Memory B cell (primary cell): ENCODE measurements around the gene ARMC8.

Experiments
- ATAC-seq: fragments of 150-1000 bp; cut with Tn5 transposase; 2 replicates; pipeline ENCODE4 v1.10.0; 2021; ENCODE audit warnings: low read depth, mild to moderate bottlenecking, moderate library complexity
- DNase-seq, 2 donors: peaks; one replicate each; pipeline ENCODE4 v3.0.0; 2022; ENCODE audit warnings: low spot score in 2 of 2
- H3K27ac Mint-ChIP-seq: one replicate; pipeline ENCODE4 v1.8.0; 2022; ENCODE audit warnings: mild to moderate bottlenecking, moderate library complexity, mixed read lengths
- H3K27me3 Mint-ChIP-seq: one replicate; pipeline ENCODE4 v1.8.0; 2022; ENCODE audit warnings: mixed read lengths
- H3K36me3 Mint-ChIP-seq: one replicate; pipeline ENCODE4 v1.8.0; 2022; ENCODE audit warnings: mild to moderate bottlenecking, mixed read lengths
- H3K4me1 Mint-ChIP-seq: one replicate; pipeline ENCODE4 v1.8.0; 2022; ENCODE audit warnings: mixed read lengths
- H3K4me3 Mint-ChIP-seq: one replicate; pipeline ENCODE4 v1.8.0; 2022; ENCODE audit warnings: mild to moderate bottlenecking, moderate library complexity, mixed read lengths
- H3K9me3 Mint-ChIP-seq: one replicate; pipeline ENCODE4 v1.8.0; 2022; ENCODE audit warnings: mixed read lengths

ARMC8 gene

DNA sequence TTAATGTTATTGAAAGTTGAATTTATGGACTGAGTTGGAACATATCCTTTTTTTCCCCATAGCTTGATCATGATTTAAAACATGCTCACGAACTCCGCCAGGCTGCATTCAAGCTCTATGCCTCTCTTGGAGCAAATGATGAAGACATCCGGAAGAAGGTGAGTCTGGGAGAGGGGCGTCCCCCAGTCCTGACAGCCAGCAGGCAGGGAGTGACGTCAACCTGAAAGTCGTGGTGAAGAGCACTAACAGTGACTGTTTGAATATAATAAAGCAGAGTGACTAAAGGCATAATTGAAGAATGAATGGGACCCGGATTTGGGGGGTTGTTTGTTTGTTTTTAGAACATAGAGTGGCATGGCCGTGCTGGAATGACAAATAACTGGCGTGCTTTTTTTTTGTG is 57.9 kb downstream of the ARMC8 start:
- Mint-ChIP-seq H3K36me3 (peaks cover 42% of the 10 kb centered on the region), H3K27ac (no peak overlapping the region), H3K27me3 (no peaks in the 10 kb centered on the region), H3K9me3 (no peaks in the 10 kb centered on the region), H3K4me3 (no peak overlapping the region), H3K4me1 (no peaks in the 10 kb centered on the region)
- ATAC-seq (no peak), DNase-seq (no peak)

DNA sequence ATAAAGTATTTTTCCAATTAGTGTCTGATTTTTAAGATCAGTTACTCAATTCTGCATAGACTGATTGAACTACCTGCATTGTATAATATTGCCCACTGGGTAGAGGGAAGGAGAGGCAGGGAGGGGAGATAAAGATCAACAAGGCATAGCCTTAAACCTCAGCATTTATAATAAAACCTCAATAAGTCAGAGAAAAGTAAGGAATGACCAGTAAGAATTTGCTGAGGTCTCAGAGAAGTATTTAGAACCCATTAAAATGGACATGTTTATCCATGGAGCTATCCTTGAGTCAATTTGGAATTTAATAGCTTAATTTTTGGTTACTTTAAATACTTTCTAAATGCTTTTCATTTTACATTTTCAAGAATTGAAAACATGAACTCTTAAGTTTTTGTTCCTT is 62.5 kb downstream of the ARMC8 start:
- DNase-seq (no peak), ATAC-seq (no peak)
- H3K27me3 Mint-ChIP-seq: no peaks in the 10 kb centered on the region
- no peak overlapping the region for H3K27ac Mint-ChIP-seq
- peaks cover 28% of the 10 kb centered on the region for H3K36me3 Mint-ChIP-seq
- no peaks in the 10 kb centered on the region for H3K4me1 Mint-ChIP-seq
- no peak overlapping the region for H3K4me3 Mint-ChIP-seq
- H3K9me3 Mint-ChIP-seq: no peaks in the 10 kb centered on the region

GRCh38 chr3:138253609-138254008 is 66.5 kb downstream of the ARMC8 start:
- Mint-ChIP-seq H3K27me3 (no peaks in the 10 kb centered on the region), H3K36me3 (peaks cover 11% of the 10 kb centered on the region), H3K4me3 (no peak overlapping the region), H3K9me3 (no peaks in the 10 kb centered on the region), H3K27ac (no peak overlapping the region), H3K4me1 (no peaks in the 10 kb centered on the region)
- no peak for ATAC-seq
- no peak for DNase-seq

GRCh38 chr3:138254216-138254615 is 67.1 kb downstream of the ARMC8 start:
- no peak overlapping the region for H3K4me3 Mint-ChIP-seq
- no peaks in the 10 kb centered on the region for H3K4me1 Mint-ChIP-seq
- no peaks in the 10 kb centered on the region for H3K9me3 Mint-ChIP-seq
- no peak for DNase-seq
- H3K36me3 Mint-ChIP-seq: peaks cover 12% of the 10 kb centered on the region
- ATAC-seq: no peak
- H3K27ac Mint-ChIP-seq: no peak overlapping the region
- H3K27me3 Mint-ChIP-seq: no peaks in the 10 kb centered on the region

GRCh38 chr3:138256022-138256421 is 68.9 kb downstream of the ARMC8 start:
- peaks cover 9% of the 10 kb centered on the region for H3K36me3 Mint-ChIP-seq
- ATAC-seq: no peak

GRCh38 chr3:138257986-138258385 is 70.9 kb downstream of the ARMC8 start:
- DNase-seq (no peak), ATAC-seq (no peak)
- no peak overlapping the region for H3K4me3 Mint-ChIP-seq
- H3K27me3 Mint-ChIP-seq: no peaks in the 10 kb centered on the region
- H3K36me3 Mint-ChIP-seq: peaks cover 16% of the 10 kb centered on the region
- H3K4me1 Mint-ChIP-seq: no peaks in the 10 kb centered on the region
- H3K27ac Mint-ChIP-seq: no peak overlapping the region
- H3K9me3 Mint-ChIP-seq: no peaks in the 10 kb centered on the region

More at GRCh38 chr3:138256022-138256421, 68.9 kb downstream of the ARMC8 start:
- no peak overlapping the region for H3K27ac Mint-ChIP-seq
- H3K4me3 Mint-ChIP-seq: no peak overlapping the region
- H3K9me3 Mint-ChIP-seq: no peaks in the 10 kb centered on the region
- no peak for DNase-seq
- no peaks in the 10 kb centered on the region for H3K4me1 Mint-ChIP-seq
- H3K27me3 Mint-ChIP-seq: no peaks in the 10 kb centered on the region

GRCh38 chr3:138259126-138259525 is 72.0 kb downstream of the ARMC8 start:
- no peak overlapping the region for H3K27ac Mint-ChIP-seq
- H3K9me3 Mint-ChIP-seq: no peaks in the 10 kb centered on the region

GRCh38 chr3:138260611-138261010 is 73.5 kb downstream of the ARMC8 start:
- Mint-ChIP-seq H3K9me3 (no peaks in the 10 kb centered on the region), H3K27ac (no peak overlapping the region), H3K36me3 (peaks cover 19% of the 10 kb centered on the region), H3K27me3 (no peaks in the 10 kb centered on the region), H3K4me3 (no peak overlapping the region), H3K4me1 (no peaks in the 10 kb centered on the region)
- DNase-seq (no peak), ATAC-seq (no peak)

More at GRCh38 chr3:138259126-138259525, 72.0 kb downstream of the ARMC8 start:
- no peaks in the 10 kb centered on the region for H3K4me1 Mint-ChIP-seq
- ATAC-seq: no peak
- no peak overlapping the region for H3K4me3 Mint-ChIP-seq
- no peak for DNase-seq
- H3K27me3 Mint-ChIP-seq: no peaks in the 10 kb centered on the region
- peaks cover 17% of the 10 kb centered on the region for H3K36me3 Mint-ChIP-seq

DNA sequence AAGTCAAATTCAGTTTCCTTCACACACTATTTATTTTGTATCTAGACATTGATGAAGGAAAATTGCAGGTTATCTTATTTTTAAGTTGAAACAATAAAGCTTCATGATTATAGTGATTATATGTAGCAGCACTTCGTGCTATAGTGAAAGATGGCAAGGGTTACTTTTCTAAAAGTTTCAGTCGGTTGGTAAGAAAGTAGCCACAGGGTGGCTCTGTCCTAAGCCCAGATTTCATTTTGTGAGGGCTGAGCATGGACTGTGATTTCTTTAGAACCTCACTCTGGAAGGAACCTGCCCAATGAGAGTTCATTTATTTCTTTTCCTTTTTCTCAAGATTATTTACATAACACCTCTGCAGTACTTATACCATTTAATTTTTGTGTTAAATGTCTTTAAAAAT is 76.0 kb downstream of the ARMC8 start:
- H3K4me3 Mint-ChIP-seq: no peak overlapping the region
- H3K27me3 Mint-ChIP-seq: no peaks in the 10 kb centered on the region
- DNase-seq (no peak), ATAC-seq (no peak)
- peaks cover 20% of the 10 kb centered on the region for H3K36me3 Mint-ChIP-seq
- H3K9me3 Mint-ChIP-seq: no peaks in the 10 kb centered on the region
- no peaks in the 10 kb centered on the region for H3K4me1 Mint-ChIP-seq
- H3K27ac Mint-ChIP-seq: no peak overlapping the region

DNA sequence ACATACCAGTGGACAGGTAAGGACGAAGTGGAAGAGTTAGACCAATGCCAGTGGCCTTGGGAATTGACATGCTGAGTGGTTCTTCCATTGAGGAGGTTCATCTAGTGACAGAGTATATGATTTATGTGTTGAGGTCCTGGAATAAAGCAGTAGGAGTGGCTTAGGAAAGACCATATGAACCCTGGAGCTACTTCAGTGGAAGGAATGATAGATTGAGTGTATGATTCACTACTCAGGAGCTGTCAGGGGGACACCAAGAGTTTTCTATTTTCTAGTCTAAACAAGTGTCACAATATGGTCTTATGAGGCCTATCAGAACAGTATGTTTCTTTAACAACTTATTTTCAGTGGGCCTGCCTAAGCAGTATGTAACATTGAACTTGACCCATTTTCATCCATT is 78.6 kb downstream of the ARMC8 start:
- H3K9me3 Mint-ChIP-seq: no peaks in the 10 kb centered on the region
- DNase-seq (no peak), ATAC-seq (no peak)
- H3K27ac Mint-ChIP-seq: peak overlapping the region; percentile 23
- no peaks in the 10 kb centered on the region for H3K4me1 Mint-ChIP-seq
- H3K4me3 Mint-ChIP-seq: no peak overlapping the region
- H3K27me3 Mint-ChIP-seq: no peaks in the 10 kb centered on the region
- peaks cover 18% of the 10 kb centered on the region for H3K36me3 Mint-ChIP-seq

DNA sequence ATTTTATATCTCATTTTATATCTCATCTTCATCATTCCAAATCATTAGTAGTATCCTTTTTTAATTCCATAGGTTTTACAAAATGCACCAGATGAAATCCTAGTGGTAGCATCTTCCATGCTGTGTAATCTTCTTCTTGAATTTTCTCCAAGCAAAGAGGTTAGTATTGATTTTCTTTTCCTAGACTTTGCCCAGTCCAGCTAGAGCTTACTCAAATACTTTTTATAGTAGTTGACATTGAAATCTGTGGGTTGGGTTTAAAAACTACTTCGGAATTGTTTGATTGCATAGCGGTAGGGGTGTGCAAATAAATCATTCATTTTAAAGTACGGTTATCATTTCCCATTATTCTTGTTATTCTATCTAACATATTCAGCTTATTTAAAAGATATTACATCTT is 80.0 kb downstream of the ARMC8 start:
- Mint-ChIP-seq H3K27me3 (no peaks in the 10 kb centered on the region), H3K27ac (no peak overlapping the region), H3K9me3 (no peaks in the 10 kb centered on the region), H3K4me3 (no peak overlapping the region), H3K4me1 (peaks cover 2% of the 10 kb centered on the region), H3K36me3 (peaks cover 20% of the 10 kb centered on the region)
- no peak for DNase-seq
- no peak for ATAC-seq

DNA sequence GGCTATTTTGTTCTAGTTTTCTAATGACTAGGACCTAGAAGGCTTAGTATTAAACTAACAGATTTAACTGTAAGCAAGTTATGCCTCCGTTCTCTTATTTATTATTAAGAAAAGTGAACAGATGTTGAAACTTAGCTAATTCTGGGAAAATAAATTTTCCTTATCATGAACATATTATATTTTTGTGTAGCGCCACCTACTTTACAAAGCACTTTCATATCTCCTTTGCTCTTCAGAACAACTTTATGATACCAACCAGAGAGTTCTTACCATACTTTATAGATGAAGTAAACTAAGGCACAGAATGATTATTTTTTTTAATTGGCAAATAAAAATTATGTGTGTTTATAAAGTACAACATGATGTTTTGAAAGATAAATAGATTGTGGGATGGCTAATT is 83.1 kb downstream of the ARMC8 start:
- no peak overlapping the region for H3K27ac Mint-ChIP-seq
- ATAC-seq (no peak), DNase-seq (no peak)
- peaks cover 2% of the 10 kb centered on the region for H3K4me1 Mint-ChIP-seq
- no peaks in the 10 kb centered on the region for H3K27me3 Mint-ChIP-seq
- H3K36me3 Mint-ChIP-seq: peaks cover 36% of the 10 kb centered on the region
- H3K4me3 Mint-ChIP-seq: no peak overlapping the region
- H3K9me3 Mint-ChIP-seq: no peaks in the 10 kb centered on the region

DNA sequence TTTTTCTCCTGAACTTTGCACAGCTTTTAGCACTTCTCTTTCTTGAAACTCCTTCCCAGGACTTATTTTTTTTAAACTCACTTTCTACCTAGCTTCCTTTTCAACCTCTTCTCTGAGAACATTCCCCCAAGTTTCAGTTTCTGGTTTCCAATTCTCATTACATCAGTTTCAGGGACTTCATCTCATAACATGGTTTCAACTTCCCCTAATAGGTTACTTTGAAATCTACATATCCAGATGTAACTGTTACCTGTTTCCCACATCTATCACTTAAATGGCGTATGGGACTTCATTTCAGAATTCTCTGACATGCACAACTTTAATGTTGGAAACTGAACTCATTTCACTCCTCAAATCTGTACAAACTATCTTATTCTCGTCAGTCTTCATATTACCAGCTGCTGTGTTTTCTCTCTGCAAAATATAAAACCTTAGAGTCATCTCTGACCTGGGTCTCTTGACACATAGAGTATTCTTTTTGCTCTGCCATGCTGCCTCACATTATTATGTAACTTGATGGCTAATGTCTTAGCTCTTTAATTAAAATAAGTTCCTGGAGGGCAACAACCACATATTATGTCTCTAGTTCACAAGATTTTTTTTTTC is 84.2 kb downstream of the ARMC8 start:
- H3K36me3 Mint-ChIP-seq: peaks cover 41% of the 10 kb centered on the region
- ATAC-seq: no peak
- H3K4me3 Mint-ChIP-seq: no peak overlapping the region
- peaks cover 2% of the 10 kb centered on the region for H3K4me1 Mint-ChIP-seq
- DNase-seq: no peak
- peak overlapping the region; percentile 10 for H3K27ac Mint-ChIP-seq
- H3K9me3 Mint-ChIP-seq: no peaks in the 10 kb centered on the region
- H3K27me3 Mint-ChIP-seq: no peaks in the 10 kb centered on the region

GRCh38 chr3:138281561-138281960 is 94.5 kb downstream of the ARMC8 start:
- H3K36me3 Mint-ChIP-seq: peaks cover 19% of the 10 kb centered on the region
- no peak for ATAC-seq

DNA sequence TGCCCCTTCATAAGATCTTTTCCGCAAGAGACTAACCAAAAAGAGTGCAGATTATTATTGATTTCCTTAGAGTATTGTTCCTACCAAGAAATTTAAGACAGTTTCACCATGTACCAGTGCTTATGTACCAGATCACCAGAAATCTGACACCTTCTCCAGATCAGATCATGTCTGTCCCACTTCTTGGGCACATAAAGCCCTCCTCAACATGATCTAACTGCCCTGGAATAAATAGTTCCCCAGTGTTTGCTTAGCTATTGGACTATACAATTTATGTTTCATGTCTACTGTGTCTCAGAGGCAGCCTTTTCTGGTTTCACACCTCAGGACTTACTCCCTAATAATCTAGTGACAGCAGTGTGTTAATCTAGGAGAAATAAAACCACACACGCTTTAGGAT is 95.7 kb downstream of the ARMC8 start:
- H3K4me1 Mint-ChIP-seq: no peaks in the 10 kb centered on the region
- H3K9me3 Mint-ChIP-seq: no peaks in the 10 kb centered on the region
- no peak overlapping the region for H3K27ac Mint-ChIP-seq
- ATAC-seq: no peak
- H3K36me3 Mint-ChIP-seq: peaks cover 11% of the 10 kb centered on the region
- H3K27me3 Mint-ChIP-seq: no peaks in the 10 kb centered on the region
- DNase-seq: no peak
- no peak overlapping the region for H3K4me3 Mint-ChIP-seq

More at GRCh38 chr3:138281561-138281960, 94.5 kb downstream of the ARMC8 start:
- no peaks in the 10 kb centered on the region for H3K27me3 Mint-ChIP-seq
- no peaks in the 10 kb centered on the region for H3K9me3 Mint-ChIP-seq
- no peaks in the 10 kb centered on the region for H3K4me1 Mint-ChIP-seq
- H3K27ac Mint-ChIP-seq: no peak overlapping the region
- no peak for DNase-seq
- H3K4me3 Mint-ChIP-seq: no peak overlapping the region
